SH-SY5Y (cell line): ENCODE data around the gene WFDC12.

Source experiments
- GATA2 ChIP-seq: IDR thresholded peaks from 2 replicates; pipeline ENCODE4 v1.6.1; 2011; ENCODE audit warnings: mild to moderate bottlenecking, low read depth, low read length
- GATA3 ChIP-seq: IDR thresholded peaks from 2 replicates; pipeline ENCODE4 v1.6.1; 2011; ENCODE audit warnings: low read depth, mild to moderate bottlenecking, low read length, moderate library complexity

GRCh38 chr20:45164906-45165305 lies 40.6 kb upstream of the WFDC12 start:
- TF ChIP-seq GATA2 (no peak), GATA3 (no peak)
